ENCODE results near the gene ZDHHC7. TPM values are rescaled to one million over a fixed set of nuclear protein-coding genes. Genes with fewer than 3 reads are reported as not detected.
A peak's percentile ranks its signal among the peaks of the same experiment; 100 is the strongest.

ZDHHC7 gene
- total RNA-seq, 3 donors from 2014 or later = 38.7 to 69.6 (median 41.1) TPM

DNA sequence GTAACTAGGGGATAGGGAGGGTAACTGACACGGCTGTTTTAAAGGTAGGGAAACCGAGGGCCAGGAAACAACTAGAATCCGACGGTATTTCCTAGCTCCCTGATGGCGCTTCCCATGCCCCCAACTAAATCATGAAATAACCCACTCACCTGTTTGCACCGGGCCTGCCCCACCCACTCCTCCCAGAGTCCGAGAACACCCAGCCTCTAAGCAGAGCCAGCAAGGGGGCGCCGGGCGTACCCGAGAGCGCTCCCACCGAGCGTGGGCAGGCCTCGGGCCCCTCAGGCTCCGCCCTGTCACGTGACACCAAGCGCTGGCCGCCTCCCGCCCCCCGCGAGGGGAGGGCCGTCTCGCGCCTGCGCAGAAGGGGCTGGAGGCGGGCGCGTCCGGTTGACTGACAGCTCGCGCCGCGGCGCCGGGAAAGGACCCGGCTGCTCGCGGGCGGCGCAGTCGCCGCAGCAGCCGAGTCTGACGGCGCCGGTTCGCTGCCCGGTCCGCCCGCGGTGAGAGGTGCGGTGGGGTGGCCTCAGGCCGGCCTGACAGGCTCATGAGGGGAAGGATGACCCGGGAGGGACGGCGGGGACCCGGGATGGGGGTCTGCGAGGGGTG is 16.1 kb upstream of the ZDHHC7 start, which contains the start of gene KIAA0513:
TSS of gene KIAA0513 (plus strand) at position 447 of the 609 bp plus-strand sequence. CDS start 39,277 bp downstream, outside the sequence.
- TF ChIP-seq POLR2A (IDR thresholded peaks at IDR 0.05) (peak; percentile 92), POLR2AphosphoS5 (IDR thresholded peaks at IDR 0.05) (peak; percentile 98 to 99 (median 99))
- TF ChIP-seq, protein P1, sequence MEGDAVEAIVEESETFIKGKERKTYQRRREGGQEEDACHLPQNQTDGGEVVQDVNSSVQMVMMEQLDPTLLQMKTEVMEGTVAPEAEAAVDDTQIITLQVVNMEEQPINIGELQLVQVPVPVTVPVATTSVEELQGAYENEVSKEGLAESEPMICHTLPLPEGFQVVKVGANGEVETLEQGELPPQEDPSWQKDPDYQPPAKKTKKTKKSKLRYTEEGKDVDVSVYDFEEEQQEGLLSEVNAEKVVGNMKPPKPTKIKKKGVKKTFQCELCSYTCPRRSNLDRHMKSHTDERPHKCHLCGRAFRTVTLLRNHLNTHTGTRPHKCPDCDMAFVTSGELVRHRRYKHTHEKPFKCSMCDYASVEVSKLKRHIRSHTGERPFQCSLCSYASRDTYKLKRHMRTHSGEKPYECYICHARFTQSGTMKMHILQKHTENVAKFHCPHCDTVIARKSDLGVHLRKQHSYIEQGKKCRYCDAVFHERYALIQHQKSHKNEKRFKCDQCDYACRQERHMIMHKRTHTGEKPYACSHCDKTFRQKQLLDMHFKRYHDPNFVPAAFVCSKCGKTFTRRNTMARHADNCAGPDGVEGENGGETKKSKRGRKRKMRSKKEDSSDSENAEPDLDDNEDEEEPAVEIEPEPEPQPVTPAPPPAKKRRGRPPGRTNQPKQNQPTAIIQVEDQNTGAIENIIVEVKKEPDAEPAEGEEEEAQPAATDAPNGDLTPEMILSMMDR (IDR thresholded peaks at IDR 0.05) = no peak
- Histone ChIP-seq H3K4me1 (peaks cover 7 to 17% of the 10 kb centered on the region in 2 donors), H3K27ac (peak within 1 kb of the TSS; percentile 86 to 91), H3K36me3 (no peaks in the 10 kb centered on the region), H3K9me3 (no peaks in the 10 kb centered on the region), H3K27me3 (no peaks in the 10 kb centered on the region), H3K4me3 (peak within 1 kb of the TSS; percentile 88 to 90 (median 88))
- intact Hi-C loops (cut with DNase I; ENCODE audit: low total_unique reads) = no loop called here
- DNase-seq (ENCODE audit: low spot score in 2 of 2) = peak; percentile 85 to 93

DNA sequence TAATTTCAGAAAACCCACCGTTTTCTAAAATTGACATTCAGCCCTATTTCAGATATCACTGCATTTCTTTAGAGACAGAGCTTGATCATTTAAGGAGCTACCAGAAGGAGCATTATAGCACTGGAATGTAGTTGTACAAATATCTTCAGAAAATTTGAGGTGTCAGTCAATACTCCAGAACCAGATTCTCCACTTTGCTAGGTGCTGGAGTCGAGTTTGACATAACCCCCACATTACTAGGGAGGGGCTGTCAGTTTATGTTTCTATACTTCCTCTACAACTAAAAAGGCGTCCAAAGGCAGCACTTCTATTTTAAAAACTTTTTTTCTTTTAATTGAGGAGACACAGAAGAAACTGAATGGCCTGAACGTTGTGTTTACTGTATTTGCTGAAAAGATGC is 15.4 kb upstream of the ZDHHC7 start:
- Histone ChIP-seq H3K27ac (peak overlapping the region in 1 of 2 donors; percentile 86), H3K9me3 (no peaks in the 10 kb centered on the region), H3K27me3 (no peaks in the 10 kb centered on the region), H3K36me3 (no peaks in the 10 kb centered on the region), H3K4me3 (peak overlapping the region; percentile 88 to 90 (median 88)), H3K4me1 (peaks cover 7 to 17% of the 10 kb centered on the region in 2 donors)
- TF ChIP-seq POLR2A (IDR thresholded peaks at IDR 0.05) (no peak), POLR2AphosphoS5 (IDR thresholded peaks at IDR 0.05) (no peak)
- TF ChIP-seq, protein P1 (IDR thresholded peaks at IDR 0.05) = no peak
- intact Hi-C loops (cut with DNase I; ENCODE audit: low total_unique reads) = no loop called here
- no peak for DNase-seq (ENCODE audit: low spot score in 2 of 2)

DNA sequence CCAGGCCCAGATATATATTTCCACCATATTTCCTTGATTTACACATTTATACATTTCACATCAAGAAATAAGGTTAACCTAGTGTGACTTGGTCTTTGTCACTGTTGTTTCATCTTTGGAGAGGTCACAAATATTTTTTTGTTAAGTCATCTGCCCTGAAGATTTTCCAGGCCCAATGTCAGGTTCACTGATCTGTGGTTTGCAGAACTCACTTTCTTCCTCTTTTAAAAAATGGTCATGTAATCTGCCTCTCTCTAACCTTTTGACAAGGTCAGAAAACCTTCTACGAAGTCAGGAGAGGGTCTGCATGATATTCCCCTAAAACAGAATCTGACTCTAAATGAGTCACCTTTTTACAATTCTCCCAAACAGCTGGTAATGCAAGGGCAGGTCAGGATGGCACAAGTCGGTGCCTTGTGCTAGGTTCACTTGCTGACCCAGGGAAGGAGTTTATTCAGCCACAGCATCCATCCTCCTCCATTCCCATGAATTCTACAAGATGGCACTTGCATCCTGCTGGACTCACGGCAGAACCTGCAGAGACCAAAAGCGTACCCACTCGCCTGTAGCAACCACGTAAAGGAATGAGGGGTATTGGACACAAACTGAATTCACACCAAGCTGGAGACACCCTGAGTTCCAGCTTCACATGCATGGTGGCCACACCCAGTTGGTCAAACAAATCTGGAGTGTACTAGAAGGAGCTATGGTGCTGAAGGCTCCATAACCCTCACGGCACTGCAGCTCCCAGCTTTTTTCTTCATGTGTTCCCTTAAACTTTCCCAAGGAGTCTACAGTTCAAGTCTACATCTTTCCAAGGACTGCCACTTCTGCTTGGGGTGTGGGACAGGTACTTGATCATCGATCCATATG is 14.7 kb upstream of the ZDHHC7 start:
- Histone ChIP-seq H3K4me1 (peaks cover 7 to 17% of the 10 kb centered on the region in 2 donors), H3K36me3 (no peaks in the 10 kb centered on the region), H3K27ac (no peak overlapping the region), H3K27me3 (no peaks in the 10 kb centered on the region), H3K4me3 (no peak overlapping the region), H3K9me3 (no peaks in the 10 kb centered on the region)
- intact Hi-C loops (cut with DNase I; ENCODE audit: low total_unique reads) = no loop called here
- TF ChIP-seq POLR2A (IDR thresholded peaks at IDR 0.05) = no peak
- TF ChIP-seq, protein P1 (IDR thresholded peaks at IDR 0.05) = no peak
- TF ChIP-seq POLR2AphosphoS5 (IDR thresholded peaks at IDR 0.05) = no peak
- no peak for DNase-seq (ENCODE audit: low spot score in 2 of 2)

DNA sequence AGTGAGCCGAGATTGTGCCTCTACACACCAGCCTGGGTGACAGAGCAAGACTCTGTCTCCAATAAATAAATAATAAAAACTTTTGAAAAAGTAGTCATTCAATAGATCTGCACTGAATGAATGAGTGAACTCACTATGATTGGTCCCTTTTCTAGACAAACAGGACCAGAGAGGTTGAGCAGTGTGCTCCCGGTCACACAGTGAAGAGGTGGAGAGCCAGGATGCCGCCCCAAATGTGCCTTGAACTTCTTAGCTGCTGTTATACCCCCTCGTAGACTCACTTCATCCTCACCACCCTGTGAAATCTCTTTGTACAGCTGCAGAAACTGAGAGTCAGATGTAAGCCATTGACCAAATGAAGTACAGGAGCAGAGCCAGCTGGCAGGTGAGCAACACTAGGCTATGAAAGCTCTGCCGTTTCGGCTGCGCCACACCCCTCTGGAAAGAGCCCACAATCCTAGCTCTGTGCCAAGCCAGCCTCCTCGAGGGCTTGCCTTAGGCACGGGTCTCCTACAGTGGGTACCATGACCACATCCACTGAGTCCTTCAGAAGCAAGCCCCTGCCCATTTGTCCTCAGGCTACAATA is 8.4 kb upstream of the ZDHHC7 start:
- DNase-seq (ENCODE audit: low spot score in 2 of 2) = no peak
- no peaks in the 10 kb centered on the region for H3K9me3 ChIP-seq
- H3K27me3 ChIP-seq = no peaks in the 10 kb centered on the region
- no peak overlapping the region for H3K4me3 ChIP-seq
- intact Hi-C loops (cut with DNase I; ENCODE audit: low total_unique reads) = no loop called here
- H3K36me3 ChIP-seq = no peaks in the 10 kb centered on the region
- H3K4me1 ChIP-seq = no peaks in the 10 kb centered on the region
- TF ChIP-seq, protein P1 (IDR thresholded peaks at IDR 0.05) = no peak
- no peak for TF ChIP-seq POLR2AphosphoS5 (IDR thresholded peaks at IDR 0.05)
- no peak for TF ChIP-seq POLR2A (IDR thresholded peaks at IDR 0.05)
- peak overlapping the region in 1 of 2 donors; percentile 12 for H3K27ac ChIP-seq
